ENCODE results near the gene ITPRIPL1.

GRCh38 chr2:96359866-96360265 is 34.7 kb downstream of the ITPRIPL1 start:
- TF ChIP-seq CTCF (conservative IDR thresholded peaks at IDR 0.05) (no peak), ZFX (IDR thresholded peaks at IDR 0.05) (no peak)

Data from C4-2B (cell line).